ENCODE measurements around the gene LTA.
"Not testable (repeated sequence)": the region's sequence is repeated elsewhere in the genome, so short reads cannot be mapped to it uniquely, and the experiment has no call there.

The LTA gene

DNA sequence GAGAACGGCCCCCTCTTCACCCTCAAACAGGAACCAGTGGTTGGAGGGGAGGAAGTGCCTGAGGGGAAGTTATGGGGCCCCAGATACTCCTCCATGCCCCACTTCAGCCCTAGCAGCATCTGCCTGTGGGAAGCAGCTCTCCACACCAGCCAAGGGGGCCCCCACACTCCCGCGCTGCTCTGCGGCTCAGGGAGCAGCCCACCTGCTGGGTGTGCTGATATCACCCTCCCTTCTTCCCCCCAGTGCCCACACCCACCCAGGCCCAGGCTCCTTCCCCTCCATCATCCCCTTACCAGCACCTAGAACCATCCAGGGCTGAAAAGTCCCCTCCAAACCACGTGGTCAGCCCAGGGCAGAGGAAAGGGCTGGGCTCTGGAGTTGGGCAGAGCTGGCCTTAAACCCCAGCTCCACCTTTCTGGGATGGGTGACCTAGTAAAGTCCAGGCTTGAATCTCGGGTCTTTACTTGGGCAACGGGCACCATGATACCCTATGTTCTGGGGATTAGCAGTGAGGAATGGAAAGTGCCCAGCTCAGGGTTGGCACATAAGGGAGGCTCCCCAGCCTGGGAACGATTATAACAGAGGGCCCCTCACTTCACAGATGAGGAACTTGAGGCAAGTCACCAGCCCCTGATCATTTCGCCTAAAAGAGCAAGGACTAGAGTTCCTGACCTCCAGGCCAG, 14.7 kb downstream of the LTA start:
- DNase-seq (ENCODE audit: low read depth in 2 of 2, low spot score in 1 of 2), result no peak

DNA sequence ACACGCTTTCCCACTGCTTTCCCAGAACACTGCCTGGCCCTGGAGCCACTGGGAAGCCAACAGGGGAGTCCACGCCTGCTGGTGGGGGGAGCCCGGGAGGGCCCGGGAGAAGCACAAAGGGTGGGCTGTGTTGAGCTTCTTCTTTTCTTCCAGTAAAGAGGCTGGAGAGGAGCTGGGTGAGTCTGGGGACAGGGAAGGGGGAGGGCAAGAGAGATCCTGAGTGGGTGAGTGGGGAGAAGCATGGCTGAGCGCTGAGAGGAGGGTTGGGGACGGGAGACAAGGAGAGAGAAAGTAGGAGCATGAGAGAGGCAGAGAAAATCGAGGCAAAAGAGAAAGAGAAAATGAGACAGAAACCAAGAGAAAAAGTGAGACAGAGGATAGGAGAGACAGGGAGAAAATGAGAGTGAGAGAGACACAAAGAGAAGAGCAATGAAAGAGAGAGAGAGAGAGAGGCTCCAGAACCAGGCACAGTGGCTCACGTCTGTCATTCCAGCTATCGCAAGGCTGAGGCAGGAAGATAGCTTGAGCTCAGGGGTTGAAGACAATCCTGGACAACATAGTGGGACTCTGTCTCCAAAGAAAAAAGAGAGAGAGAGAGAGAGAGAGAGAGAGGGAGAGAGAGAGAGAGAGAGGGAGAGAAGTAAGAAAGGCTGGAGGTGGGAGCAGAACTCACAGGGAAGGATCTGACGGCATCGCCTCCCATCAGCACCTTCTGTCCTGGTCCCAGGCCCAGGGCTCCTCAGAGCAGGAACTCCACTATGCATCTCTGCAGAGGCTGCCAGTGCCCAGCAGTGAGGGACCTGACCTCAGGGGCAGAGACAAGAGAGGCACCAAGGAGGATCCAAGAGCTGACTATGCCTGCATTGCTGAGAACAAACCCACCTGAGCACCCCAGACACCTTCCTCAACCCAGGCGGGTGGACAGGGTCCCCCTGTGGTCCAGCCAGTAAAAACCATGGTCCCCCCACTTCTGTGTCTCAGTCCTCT, 16.0 kb downstream of the LTA start:
- no peak for DNase-seq (ENCODE audit: low read depth in 2 of 2, low spot score in 1 of 2)

DNA sequence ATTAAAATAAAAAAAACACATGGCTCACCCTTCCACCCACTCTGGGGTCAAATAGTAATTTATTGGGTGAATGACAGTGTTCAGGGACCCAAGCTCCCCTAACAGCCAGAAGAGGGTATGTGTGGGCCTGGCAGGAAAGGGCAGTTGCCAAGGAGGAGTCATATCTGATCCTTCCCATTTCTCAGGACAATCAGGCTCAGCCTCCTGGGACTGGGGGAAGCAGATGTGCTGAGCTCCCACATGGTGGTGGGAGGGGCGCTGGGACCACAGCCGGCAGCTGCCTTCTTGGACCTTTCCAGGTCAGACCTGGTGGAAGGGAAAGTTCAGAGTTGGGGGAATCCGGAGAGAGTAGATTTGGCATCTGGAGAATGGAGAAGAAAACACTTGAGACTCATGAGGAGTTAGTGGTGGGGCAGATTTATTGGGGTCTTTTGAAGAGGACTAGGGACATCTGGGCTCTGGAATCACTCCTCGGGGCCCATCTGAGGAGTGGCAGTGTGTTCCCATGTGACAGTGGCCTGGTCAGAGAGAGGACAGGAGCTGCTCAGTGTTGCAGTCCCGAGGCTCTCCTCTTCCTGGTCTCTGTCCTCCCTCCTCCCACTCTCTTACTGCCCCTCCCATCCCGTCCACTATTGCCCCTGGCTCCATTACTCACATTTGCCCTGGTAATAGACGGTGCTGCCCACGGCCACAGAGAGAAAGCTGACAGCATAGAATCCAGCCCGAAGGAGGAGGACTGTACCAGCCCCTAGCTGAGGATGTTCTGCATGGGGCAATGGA, 17.0 kb downstream of the LTA start:
- DNase-seq (ENCODE audit: low read depth in 2 of 2, low spot score in 1 of 2), result no peak

DNA sequence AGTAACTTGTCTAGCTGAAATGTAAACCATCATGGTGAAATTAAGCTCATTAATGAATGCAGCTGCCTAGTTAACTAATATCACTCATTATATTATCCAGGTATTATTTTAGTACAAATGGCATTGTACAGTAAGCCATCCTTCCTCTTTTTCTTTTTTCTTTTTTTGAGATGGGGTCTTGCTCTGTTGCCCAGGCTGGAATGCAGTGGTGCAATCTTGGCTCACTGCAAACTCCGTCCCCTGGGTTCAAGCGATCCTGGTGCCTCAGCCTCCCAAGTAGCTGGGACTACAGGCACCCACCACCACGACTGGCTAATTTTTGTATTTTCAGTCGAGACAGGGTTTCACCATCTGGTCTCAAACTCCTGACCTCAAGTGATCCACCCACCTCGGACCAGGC, 18.6 kb downstream of the LTA start:
- DNase-seq (ENCODE audit: low read depth in 2 of 2, low spot score in 1 of 2), result not testable (repeated sequence)

DNA sequence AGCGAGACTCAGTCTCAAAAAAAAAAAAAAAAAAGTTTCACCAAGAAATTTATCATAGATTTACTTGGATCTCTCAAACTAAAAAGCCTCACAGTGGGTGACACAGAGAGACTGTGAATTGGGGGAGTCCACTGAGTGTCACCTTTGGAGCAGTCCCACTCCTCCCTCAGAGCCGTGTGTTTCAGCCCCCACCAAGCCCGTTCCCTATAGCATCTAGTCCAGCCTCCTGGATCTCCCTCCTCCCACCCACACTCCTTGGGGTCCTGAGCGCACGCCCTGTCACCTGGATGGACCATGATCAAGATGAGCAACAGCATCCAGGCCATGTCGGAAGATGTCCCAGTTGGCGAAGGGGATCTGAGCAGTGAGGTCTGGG, 20.3 kb downstream of the LTA start:
- DNase-seq (ENCODE audit: low read depth in 2 of 2, low spot score in 1 of 2), result no peak

DNA sequence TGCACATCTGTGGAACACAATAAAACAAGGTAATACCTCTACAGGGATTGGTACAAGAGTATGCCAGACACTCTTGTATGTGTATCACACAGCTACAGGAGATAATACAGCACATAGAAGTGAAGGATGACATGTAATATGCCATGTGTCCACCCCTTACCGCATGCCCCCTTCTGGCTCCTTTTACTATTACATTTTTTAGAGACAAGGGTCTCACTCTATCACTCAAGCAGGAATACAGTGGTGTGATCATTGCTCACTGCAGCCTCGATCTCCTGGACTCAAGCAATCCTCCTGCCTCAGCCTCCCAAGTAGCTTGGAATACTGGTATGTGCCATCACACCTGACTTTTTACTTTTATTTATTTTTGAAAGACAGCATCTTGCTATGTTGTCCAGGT, 24.9 kb downstream of the LTA start:
- DNase-seq (ENCODE audit: low read depth in 2 of 2, low spot score in 1 of 2), result no peak

DNA sequence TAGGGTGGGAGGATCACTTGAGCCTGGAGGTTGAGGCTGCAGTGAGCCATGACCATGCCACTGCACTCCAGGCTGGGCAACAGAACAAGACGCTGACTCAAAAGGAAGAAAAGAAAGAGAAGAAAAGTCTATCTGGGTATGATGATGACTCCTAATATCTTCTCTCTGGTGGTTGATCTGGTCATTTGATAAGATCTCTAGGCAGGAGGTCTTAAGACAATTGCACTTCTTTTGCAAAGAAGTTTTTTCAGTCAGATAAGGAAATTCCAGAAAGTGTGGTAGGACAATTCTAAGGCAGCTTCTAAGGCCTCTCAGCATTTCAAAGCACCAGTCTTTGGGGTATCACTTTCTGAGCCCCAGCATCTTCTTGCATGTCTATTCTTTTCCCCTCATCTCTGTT, 35.2 kb downstream of the LTA start:
- DNase-seq (ENCODE audit: low read depth in 2 of 2, low spot score in 1 of 2), result no peak

DNA sequence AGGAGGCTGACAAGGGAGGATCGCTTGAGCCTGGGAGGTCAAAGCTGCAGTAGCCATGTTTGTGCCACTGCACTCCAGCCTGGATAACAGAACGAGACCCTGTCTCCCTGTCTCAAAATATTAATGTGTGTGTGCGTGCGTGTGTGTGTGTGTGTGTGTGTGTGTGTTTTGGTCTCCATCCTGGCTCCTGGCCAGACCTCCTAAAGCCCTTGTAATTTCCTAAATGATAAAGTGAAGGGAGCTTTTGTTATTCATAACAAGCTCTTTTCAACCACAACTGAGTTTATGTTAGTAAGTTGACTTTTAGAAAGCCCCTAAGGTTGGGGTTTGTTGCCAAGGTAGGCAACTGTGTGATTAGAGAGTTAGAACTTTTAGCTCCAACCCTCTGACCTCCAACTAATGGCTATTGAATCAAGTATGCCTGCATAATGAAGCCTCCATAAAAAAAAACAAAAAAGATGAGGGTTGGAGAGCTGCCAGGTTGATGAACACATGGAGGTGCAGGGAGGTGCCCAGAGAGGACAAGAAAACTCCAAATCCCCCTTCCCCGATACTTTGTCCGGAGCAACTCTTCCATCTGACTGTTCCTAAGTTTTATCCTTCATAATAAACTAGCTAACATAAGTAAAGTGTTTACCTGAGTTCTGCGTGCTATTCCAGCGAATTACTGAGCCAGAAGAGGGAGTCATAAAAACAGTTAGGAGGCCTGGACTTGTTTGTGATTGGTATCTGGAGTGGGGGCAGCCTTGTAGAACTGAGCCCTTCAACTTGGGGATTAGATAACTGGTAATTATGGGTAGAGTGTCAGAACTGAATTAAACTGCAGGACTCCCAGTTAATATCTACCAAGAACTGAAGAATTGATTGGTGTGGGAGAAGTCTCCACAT, 37.7 kb downstream of the LTA start:
- no peak for DNase-seq (ENCODE audit: low read depth in 2 of 2, low spot score in 1 of 2)

DNA sequence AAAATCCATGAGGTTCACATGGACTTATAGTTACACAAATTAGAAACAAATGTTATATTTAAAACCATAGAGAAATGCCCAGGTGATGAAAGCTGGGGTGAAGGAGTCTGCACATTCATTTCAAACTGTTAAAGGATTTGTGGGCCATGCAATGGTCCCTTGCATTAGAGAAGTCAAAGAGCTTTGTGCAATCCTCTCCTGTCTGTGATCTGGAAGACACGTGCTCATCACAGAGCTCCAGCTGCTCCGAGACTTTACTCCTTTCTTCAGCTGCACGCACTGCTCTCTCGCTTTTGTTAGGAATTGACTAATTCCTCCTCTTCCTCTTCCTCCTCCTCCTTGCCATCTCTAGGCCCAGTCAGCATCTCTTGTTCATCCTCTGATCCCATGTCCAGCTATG, 38.9 kb downstream of the LTA start:
- no peak for DNase-seq (ENCODE audit: low read depth in 2 of 2, low spot score in 1 of 2)

DNA sequence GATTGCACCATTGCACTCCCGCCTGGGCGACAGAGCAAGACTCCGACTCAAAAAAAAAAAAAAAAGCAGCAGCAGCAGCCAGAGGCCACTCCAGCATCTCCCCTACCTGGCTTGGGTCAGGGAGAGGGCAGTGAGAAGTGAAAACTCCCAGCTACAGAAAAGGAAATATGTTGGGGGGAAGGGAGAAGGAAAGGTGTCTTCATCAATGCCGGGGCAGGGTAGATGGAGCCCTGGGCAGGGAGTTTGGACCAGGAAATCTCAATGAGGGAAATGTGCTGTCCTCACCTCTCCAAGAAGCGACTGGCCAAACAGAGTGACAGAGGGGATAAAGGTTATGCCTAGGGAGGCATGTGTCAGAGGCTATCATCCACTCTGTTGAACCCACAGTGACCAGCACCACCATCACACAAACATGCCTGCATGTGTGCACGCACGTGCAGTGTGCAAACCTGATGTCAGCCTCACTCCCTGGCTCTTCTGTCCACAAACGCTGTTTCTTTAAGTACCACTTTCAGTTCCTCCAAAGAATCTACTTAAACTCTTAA, 42.1 kb downstream of the LTA start:
- no peak for DNase-seq (ENCODE audit: low read depth in 2 of 2, low spot score in 1 of 2)

DNA sequence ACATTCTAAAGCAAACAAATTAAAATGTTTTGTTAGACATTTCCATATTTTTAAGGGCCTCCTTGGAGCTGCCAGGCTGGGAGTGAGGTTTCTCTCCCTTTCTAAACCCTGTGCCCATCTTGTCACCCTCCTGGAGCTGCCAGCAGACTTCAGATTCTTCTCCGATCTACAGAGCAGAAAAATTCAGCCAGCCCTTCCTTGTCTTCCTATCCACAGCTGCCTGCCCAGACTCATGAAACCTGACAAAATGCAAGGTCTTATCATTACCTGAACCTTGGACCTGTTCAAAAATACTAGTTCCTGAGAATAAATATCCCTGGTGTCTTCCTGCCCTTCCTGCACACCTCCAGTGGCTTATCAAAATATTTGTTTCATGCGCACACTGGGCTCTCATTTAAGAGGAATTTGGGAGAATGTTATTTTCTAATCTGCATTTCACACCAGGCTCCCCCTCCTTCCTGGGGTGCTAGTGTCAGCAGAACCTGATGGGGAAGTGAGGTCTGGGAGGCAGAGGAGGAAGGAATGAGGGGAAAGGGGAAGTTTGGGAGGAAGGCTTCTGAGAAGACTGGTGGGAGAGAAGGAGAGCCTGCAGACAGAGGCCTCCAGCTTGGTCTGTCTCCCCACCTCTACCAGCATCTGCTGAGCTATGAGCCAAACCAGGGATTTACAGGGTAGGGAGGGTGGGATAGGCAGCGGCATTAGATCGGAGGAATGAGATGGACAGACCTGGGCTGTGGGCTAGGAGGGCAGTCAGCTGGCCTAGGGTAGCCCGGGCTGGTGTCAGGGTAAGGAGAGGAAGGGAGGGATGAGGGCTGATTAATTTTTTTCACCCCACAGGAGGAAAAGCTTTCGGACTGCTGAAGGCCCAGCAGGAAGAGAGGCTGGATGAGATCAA, 42.8 kb downstream of the LTA start, which contains the start of gene AIF1:
Gene AIF1, plus strand, starts transcription at position 551 of the 895 bp plus-strand sequence. Its CDS starts 96 bp downstream, at position 647.
- no peak for DNase-seq (ENCODE audit: low read depth in 2 of 2, low spot score in 1 of 2)

DNA sequence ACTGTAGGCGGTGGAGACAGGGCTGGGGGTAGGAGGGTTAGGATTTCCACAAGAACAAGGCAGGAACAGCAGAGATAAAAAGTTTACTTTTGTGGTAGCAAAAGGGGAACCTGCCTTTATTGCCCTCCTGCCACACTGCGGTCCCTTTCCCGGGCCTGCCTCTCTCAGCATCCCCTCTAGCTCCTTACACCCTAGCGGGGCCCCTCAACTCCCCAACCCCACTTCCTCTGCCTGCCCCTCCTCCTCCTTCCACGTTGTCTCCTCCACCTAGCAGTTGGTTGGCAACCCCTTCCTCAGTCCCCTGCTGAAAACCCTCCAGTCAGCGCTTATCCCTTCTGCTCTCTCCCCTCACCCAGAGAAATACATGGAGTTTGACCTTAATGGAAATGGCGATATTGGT, 43.7 kb downstream of the LTA start:
- no peak for DNase-seq (ENCODE audit: low read depth in 2 of 2, low spot score in 1 of 2)

DNA sequence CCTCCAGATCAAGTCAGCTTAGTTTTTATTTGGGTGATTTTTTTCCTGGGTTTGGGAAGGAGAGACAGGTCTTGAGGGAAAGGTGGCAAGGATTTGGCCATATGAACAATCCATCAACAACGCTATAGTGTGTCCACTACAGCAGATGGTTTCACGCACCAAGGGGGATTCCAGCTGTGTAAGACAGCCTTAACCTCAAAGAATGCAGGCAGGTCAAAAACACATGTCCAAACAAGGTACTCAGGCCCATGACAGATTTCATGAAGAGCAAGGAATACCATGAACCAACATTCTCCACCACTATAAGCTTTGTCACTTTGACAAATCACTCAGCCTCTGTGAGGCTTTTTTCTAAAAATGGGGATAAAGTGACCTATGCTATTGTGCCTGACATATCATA, 44.9 kb downstream of the LTA start:
- DNase-seq (ENCODE audit: low read depth in 2 of 2, low spot score in 1 of 2), result no peak

DNA sequence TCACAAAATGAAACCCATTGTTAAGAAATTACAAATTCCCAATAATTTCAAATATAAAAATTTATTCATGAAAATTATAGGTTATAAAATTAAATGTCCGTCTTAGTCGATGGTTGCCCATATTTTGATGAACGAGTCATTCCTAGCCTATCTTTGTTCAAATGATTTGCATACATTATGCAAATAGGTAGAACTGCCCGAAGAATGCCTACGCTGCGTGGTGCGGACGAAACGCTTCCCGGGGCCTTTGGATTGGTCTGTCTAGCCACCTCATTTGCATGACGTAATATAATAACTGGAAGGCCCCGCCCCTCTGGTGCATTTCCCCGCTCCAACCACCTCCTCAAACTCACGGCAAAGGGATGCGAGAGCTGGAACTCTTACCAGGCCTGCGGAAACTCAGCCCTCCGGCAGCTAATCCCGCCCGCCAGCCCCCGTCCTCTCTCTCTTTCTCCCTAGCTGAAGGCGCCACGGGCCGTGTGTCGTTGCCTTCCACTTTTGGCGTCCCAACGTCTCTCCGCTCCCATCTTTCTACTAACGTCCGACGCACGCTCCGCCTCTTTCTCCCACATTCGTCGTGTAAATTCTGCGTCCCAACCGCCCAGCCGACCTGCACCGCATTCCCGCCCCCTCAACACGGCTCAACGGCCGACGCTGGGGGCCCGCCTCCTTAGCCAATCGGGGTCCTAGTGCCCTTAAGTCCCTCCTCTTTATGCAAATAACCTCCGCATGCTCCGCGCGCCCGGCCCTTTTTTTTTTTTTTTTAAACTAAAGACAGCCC, 47.9 kb downstream of the LTA start:
- DNase-seq (ENCODE audit: low read depth in 2 of 2, low spot score in 1 of 2), result peak; percentile 83 to 96

DNA sequence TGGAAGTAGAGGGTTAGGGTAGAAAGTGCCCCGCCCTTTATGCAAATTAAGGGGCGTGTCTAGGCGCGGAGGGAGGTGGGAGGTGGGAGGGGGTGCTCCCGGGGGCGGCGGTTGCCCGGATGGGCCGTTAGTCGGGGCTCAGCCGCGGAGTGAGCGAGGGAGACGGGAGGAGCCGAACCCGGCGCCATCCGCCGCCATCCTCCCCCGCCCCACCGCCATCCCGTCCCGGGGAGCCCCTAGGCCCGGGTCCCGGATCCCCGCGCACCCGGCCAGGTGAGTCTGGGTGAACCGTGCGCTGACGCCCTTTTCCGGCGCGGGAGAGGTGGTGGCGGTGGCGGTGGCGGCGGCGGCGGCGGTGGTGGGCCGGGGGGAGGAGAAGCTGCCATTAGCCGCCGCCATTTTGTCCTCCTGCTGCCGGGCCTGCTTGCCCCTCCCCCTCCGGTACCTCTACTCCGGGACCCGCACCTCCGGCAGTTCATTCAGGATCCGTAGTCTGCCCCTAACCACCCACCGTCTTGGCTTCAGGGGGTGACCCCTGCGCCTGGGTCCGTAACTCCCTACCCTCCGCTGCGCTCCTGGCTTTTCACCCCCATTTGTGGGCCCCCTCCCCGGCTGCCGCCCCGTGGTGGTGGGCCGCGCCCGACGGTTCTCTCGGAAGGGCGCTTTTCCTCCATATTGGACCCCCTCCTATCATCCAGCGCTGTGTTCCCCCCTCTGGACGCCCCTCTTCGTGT, 48.7 kb downstream of the LTA start, which contains the start of gene PRRC2A:
Gene PRRC2A, plus strand, starts transcription at position 130 of the 734 bp plus-strand sequence. CDS start 2,075 bp downstream, outside the sequence.
- DNase-seq (ENCODE audit: low read depth in 2 of 2, low spot score in 1 of 2), result peak in 1 of 2 donors; percentile 94

DNA sequence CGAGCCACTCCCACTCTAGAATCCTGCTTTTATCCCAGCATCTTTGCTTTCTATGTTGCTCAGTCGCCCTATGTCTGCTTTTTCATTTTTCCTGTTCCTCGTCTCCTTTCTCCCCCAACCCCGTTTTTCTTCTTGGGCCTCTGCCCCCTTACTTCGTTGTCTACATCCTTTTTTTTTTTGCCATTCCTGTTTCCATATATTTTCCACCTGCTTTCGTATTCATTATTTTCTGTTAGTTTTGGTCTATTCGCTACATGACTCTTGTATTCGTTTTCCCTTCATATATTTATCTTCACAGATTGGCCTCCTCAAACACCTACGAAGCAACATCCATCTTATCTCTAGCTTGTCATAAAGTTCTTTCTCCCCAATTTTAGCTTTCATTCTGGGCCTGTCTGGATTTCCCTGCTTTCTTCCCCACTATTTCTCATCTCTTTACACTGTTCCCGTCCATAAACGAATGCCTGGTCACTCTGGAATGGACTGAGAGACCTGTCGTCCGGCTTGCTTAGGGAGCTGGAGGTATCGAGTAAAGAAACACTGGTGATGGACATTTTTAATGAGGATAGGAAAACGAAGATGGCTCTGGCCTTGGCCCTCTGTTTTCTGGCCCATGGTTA, 49.3 kb downstream of the LTA start:
- no peak for DNase-seq (ENCODE audit: low read depth in 2 of 2, low spot score in 1 of 2)

DNA sequence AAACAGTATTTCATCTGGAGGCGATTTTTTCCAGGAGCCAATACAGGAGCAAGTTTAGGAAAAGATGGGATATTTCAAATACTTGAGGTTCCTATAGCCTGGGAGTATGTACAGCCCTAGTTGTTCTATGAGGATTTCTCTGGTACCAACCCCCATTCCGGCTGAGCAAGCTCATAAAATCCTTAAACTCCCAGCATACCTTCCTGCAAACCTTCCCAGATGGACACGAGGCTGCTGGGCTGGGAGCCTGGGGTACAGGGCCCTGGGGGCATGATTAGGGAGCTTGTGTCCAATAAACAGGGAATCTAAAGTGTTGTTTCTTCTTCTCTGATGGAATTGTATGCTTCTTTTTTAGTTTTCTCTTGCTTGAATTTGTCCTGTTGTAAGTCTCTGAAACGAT, 49.9 kb downstream of the LTA start:
- DNase-seq (ENCODE audit: low read depth in 2 of 2, low spot score in 1 of 2), result no peak

Measured in stimulated activated CD8-positive, alpha-beta memory T cell treated with anti-CD3 and anti-CD28 coated beads, Interleukin-4, amount 100 ng/mL, for 4 hours (primary cell).